ENCODE results near the gene SULT1C4.

DNA sequence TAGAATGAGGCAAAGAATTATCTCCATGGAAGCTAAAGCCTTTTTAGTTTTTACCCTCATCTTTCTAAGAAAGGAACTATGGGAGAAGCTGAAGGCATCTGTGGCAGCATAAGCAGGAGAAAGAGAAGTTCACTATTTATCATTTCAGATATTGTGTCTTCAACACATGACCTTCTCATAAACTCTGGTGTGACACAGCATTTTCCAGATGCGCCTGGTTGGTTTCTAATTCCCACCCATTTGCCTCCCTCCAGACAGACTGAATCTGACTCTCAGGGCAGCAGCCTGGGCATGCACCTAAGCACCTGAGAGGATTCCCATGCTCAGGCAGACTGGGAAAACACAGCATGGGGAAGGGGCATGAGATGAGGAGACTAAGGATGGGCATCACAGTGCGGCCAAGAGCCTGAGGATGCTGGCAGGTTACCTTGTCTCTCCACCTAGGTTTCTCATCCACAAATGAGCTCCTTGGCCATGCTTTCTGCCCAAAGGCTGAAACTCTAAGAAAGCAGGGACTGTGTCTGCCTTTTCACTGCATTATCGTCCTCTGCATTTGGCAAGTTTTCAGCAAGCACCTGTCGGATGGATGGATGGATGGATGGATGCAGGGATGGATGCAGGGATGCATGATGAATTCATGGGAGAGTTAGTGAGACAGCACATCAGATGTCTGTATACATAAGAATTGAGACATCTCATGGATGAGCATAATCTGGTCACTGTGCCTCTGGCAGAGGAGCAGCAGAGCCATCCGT is 28.8 kb upstream of the SULT1C4 start:
- TF ChIP-seq SUZ12 (IDR thresholded peaks at IDR 0.05; ENCODE audit: extremely low read depth, insufficient read depth, insufficient read length), result no peak
- no peak for TF ChIP-seq YY1 (IDR thresholded peaks at IDR 0.05; ENCODE audit: insufficient read depth, insufficient read length)
- TF ChIP-seq ZNF274 (IDR thresholded peaks at IDR 0.05; ENCODE audit: low read depth, low read length), result no peak
